GM12872 (cell line): ENCODE results near the gene U2AF1L4.

Source experiments
- TF ChIP-seq, protein P1 (sequence below): IDR thresholded peaks from 3 replicates; pipeline ENCODE4 v1.5.1; 2011; ENCODE audit warnings: low read depth, mild to moderate bottlenecking, low read length, moderate library complexity; ENCODE audit not compliant: insufficient read depth

U2AF1L4 gene

DNA sequence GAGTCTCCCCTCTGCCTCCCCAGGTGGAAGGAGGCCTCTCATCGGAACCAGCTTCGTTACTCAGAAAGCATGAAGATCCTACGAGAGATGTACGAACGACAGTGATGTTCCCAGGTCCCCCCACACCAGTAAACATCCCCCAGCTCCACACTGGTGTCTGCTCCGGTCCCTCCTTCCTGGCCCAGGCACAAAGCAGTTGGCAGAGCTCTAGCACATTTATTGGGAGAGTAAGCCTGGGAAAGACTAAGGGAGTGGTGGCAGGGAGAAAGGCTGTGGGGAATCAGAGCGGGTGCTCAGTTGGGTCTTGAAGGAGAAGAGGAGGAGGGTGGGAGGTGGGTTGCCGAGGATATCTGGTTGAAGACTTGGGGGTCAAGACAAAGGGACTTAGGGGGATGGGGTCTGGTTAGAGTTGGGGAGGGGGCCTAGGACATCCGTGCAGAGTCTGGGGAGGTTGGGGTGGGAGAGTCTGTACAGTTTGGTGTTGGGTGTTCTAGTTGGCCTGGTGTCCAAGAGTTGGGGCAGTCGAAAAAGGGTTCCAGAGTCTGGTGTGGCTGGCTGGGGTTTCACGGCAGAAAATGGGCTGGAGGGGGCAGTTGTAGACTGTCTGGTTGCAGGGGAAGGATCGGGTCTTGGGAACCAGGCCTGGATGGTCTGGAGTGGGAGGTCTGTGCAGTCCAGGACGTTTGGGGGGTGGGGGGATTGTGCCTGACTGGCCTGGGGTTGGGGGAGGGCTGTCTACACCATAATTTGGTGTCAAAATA, 9.3 kb upstream of the U2AF1L4 start:
- TF ChIP-seq, protein P1, sequence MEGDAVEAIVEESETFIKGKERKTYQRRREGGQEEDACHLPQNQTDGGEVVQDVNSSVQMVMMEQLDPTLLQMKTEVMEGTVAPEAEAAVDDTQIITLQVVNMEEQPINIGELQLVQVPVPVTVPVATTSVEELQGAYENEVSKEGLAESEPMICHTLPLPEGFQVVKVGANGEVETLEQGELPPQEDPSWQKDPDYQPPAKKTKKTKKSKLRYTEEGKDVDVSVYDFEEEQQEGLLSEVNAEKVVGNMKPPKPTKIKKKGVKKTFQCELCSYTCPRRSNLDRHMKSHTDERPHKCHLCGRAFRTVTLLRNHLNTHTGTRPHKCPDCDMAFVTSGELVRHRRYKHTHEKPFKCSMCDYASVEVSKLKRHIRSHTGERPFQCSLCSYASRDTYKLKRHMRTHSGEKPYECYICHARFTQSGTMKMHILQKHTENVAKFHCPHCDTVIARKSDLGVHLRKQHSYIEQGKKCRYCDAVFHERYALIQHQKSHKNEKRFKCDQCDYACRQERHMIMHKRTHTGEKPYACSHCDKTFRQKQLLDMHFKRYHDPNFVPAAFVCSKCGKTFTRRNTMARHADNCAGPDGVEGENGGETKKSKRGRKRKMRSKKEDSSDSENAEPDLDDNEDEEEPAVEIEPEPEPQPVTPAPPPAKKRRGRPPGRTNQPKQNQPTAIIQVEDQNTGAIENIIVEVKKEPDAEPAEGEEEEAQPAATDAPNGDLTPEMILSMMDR, result no peak

DNA sequence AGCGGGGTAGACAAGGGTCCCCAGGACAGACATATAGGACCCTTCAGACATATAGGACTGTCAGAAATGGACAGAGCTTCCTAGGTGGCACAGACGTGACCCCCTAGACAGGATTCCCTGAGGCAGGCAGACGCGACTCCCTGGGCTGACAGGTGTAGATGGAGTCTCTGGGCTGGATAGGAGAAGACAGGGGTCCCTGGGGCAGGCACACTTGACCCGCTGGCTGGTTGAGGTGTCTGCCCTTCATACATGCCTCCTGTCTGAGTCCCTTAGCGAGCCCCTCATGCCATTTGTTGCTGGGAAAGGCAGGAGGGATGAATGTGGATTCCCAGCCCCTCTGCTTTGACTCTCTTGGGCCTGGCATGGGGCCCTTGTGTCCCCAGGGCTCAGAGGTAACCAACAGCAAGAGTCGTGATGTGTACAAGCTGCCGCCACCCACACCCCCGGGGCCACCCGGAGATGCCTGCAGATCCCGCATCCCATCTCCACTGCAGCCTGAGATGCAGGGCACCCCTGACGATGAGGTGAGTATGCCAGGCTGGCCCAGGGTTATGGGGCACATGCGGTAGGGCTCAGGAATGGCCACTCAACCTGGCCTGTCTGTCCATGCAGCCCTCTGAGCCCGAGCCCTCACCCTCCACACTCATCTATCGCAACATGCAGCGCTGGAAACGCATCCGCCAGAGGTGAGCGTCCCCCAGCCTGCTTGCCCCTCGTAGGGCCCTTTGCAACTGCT, 8.6 kb upstream of the U2AF1L4 start:
- TF ChIP-seq, protein P1, result no peak

DNA sequence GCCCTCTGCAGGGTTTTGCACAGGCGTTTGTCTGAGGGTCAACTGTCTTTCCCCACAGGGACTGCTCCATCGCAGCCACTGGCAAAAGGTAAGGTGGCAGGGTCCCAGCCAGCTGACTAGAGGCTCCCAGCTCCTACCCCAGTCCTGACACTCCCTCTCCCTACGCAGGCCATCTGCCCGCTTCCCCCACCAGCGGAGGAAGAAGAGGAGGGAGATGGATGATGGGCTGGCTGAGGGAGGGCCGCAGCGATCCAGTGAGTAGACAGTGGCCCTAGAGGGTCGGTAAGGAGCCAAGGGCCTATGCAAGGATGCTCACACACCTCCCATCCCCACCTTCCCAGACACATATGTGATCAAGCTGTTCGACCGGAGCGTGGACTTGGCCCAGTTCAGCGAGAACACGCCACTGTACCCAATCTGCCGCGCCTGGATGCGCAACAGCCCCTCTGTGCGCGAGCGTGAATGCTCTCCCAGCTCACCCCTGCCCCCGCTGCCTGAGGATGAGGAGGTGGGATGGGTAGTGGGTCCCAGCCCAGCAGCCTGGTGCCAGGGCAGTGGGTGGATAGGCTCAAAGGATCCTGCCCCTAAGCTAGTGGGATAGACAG, 7.6 kb upstream of the U2AF1L4 start:
- TF ChIP-seq, protein P1, result no peak

DNA sequence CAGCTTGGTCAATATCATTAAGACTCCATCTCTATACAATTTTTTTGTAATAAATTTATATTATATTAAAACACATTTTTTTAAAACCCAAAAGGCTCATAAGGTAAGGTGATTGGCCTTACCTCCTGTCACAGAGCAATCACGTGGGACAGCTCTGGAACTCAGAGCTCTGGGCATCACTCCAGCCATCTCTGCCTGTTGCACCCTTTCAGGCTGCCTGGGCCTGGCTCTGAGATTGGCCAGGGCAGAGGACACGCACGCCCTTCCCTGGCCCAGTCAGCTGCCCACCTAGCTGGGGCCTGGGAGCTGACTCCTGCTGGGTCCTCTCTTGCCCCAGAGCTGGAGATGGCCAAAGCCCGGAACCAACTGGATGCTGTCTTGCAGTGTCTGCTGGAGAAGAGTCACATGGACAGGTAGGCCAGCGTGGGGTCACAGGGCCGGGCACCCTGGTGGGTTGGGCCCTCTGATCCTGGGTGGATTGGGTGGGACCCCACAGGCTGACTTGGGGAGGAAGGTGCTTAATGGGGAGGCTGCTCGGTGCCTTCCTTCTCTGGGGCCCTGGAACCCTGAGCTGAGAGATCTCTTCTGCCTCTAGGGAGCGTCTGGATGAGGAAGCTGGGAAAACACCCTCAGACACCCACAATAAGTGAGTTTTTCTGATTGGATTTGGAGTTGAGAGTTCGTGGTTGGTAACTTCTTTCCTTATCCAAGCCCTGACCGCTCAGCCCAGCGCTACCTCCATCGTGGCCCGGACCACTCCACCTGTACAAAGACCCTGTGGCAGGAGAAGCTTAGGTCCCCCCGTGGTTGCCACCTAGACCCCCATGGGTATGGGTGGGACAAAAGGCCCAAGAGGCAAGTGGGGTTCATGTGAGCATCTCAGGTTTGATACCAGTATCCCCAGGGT, 6.9 kb upstream of the U2AF1L4 start:
- TF ChIP-seq, protein P1, result no peak

DNA sequence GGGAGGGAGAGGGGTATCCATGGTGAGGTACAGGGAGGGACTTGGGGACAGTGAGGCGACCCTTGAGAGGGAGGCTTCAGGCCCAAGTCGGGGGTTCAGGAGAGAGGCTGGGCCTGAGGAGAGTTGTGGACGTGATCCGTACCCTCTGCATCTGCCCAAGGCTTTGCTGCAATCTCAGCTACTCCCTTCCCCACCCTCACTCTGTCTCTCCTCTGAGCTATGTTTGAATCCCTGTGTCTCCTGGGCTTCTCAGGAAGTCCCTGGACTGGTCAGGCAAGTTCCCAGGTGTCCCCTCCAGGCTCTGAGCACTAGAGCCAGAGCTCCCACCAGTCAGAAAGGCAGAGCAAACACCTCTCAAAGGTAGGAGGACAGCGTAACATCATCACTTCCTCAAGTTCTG, 4.9 kb upstream of the U2AF1L4 start:
- TF ChIP-seq, protein P1, result no peak

DNA sequence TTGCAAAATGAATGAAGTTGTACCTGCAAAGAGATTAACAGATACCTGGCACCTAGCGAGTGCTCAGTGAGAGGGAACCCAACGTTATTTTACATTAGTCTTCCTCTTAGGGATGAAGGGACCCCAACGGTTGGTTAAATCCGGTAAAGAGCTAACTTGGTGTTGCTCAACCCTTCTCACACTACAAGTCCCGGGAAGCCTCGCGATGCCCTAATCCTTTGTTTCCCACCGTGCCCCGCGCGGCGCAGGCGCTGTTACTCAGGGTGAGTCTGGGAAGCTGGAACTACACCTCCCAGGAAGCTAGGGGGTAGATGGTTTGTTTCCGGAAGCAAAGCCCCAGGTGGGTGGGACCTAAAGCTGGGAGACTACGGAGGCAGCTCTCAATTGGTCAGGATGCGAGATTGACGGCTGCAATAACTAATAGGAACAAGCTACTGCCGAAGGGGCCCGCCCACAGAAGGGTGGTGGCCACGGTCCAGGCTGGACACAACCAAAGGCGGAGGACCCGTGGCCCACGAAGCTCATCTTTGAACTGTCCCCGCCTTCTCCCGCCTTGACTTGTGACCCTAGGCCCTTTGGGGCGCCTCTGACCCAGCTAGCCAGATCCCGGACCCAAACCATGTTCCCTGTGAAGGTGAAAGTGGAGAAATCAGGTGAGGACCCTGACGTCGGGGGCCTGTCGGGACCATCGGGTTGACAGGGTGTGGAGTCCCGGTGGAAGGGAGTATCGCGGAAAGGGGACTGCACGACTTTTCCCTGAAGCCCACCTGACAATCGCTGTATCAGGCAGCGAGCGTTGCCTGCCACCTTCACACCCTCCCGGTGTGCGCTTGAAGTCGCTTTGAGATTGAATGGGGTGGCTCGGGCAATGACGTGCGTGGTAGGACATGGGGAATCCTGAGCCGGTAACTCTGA, 3.1 kb upstream of the U2AF1L4 start, which contains the start of gene LIN37:
Gene LIN37, plus strand, starts transcription at position 471 of the 915 bp plus-strand sequence. Its CDS starts 149 bp downstream, at position 620.
- TF ChIP-seq, protein P1, result no peak
